ENCODE data around the gene GAPVD1. TPM values are rescaled to one million over a fixed set of nuclear protein-coding genes. Genes with fewer than 3 reads are reported as not detected.

The GAPVD1 gene
- total and polyA plus RNA-seq, 2 donors = 14.2 to 77.6 TPM

- no peak for DNase-seq (ENCODE audit: extremely low spot score)
- Histone ChIP-seq H3K4me1 (ENCODE audit: insufficient read depth) (no peaks in the 10 kb centered on the region), H3K4me3 (ENCODE audit: low read depth, low read length) (no peak overlapping the region), H3K36me3 (ENCODE audit: insufficient read depth) (no peaks in the 10 kb centered on the region), H3K27ac (ENCODE audit: low read depth) (no peak overlapping the region)
- WGBS = 85% methylated on average over 12 of the region's 12 CpGs
Measured at GRCh38 chr9:125400725-125401716, 139.4 kb downstream of the GAPVD1 start.

- DNase-seq (ENCODE audit: extremely low spot score) = no peak
- H3K4me1 ChIP-seq (ENCODE audit: insufficient read depth) = no peaks in the 10 kb centered on the region
- no peak overlapping the region for H3K4me3 ChIP-seq (ENCODE audit: low read depth, low read length)
- H3K36me3 ChIP-seq (ENCODE audit: insufficient read depth) = no peaks in the 10 kb centered on the region
- 96% methylated on average over 7 of the region's 7 CpGs for WGBS
- H3K27ac ChIP-seq (ENCODE audit: low read depth) = no peak overlapping the region
Measured at GRCh38 chr9:125404733-125405132, 143.1 kb downstream of the GAPVD1 start.

- no peak overlapping the region for H3K27ac ChIP-seq (ENCODE audit: low read depth)
- H3K4me3 ChIP-seq (ENCODE audit: low read depth, low read length) = no peak overlapping the region
- no peaks in the 10 kb centered on the region for H3K4me1 ChIP-seq (ENCODE audit: insufficient read depth)
- 94% methylated on average over 15 of the region's 15 CpGs for WGBS
- DNase-seq (ENCODE audit: extremely low spot score) = no peak
- H3K36me3 ChIP-seq (ENCODE audit: insufficient read depth) = no peaks in the 10 kb centered on the region
Measured at GRCh38 chr9:125405938-125406809, 144.5 kb downstream of the GAPVD1 start.

GRCh38 chr9:125406810-125407087 lies 145.1 kb downstream of the GAPVD1 start:
- Histone ChIP-seq H3K27ac (ENCODE audit: low read depth) (no peak overlapping the region), H3K36me3 (ENCODE audit: insufficient read depth) (no peaks in the 10 kb centered on the region), H3K4me3 (ENCODE audit: low read depth, low read length) (no peak overlapping the region), H3K4me1 (ENCODE audit: insufficient read depth) (no peaks in the 10 kb centered on the region)
- no peak for DNase-seq (ENCODE audit: extremely low spot score)
- 96% methylated on average over 13 of the region's 13 CpGs for WGBS

GRCh38 chr9:125407432-125407973 lies 145.9 kb downstream of the GAPVD1 start:
- H3K4me3 ChIP-seq (ENCODE audit: low read depth, low read length) = peak overlapping the region; percentile 52
- 40% methylated on average over 17 of the region's 17 CpGs for WGBS
- no peaks in the 10 kb centered on the region for H3K4me1 ChIP-seq (ENCODE audit: insufficient read depth)
- no peaks in the 10 kb centered on the region for H3K36me3 ChIP-seq (ENCODE audit: insufficient read depth)
- DNase-seq (ENCODE audit: extremely low spot score) = no peak
- H3K27ac ChIP-seq (ENCODE audit: low read depth) = no peak overlapping the region

GRCh38 chr9:125407974-125408900 lies 146.6 kb downstream of the GAPVD1 start:
- Histone ChIP-seq H3K27ac (ENCODE audit: low read depth) (no peak overlapping the region), H3K4me1 (ENCODE audit: insufficient read depth) (no peaks in the 10 kb centered on the region), H3K36me3 (ENCODE audit: insufficient read depth) (no peaks in the 10 kb centered on the region), H3K4me3 (ENCODE audit: low read depth, low read length) (peak overlapping the region; percentile 52)
- DNase-seq (ENCODE audit: extremely low spot score) = peak; percentile 23
- 3% methylated on average over 104 of the region's 104 CpGs for WGBS

- WGBS = 86% methylated on average over 20 of the region's 20 CpGs
- no peak overlapping the region for H3K4me3 ChIP-seq (ENCODE audit: low read depth, low read length)
- DNase-seq (ENCODE audit: extremely low spot score) = no peak
- no peak overlapping the region for H3K27ac ChIP-seq (ENCODE audit: low read depth)
- H3K36me3 ChIP-seq (ENCODE audit: insufficient read depth) = no peaks in the 10 kb centered on the region
- no peaks in the 10 kb centered on the region for H3K4me1 ChIP-seq (ENCODE audit: insufficient read depth)
Measured at GRCh38 chr9:125409217-125409636, 147.6 kb downstream of the GAPVD1 start.

- WGBS = 96% methylated on average over 13 of the region's 13 CpGs
- Histone ChIP-seq H3K27ac (ENCODE audit: low read depth) (no peak overlapping the region), H3K36me3 (ENCODE audit: insufficient read depth) (no peaks in the 10 kb centered on the region), H3K4me3 (ENCODE audit: low read depth, low read length) (no peak overlapping the region), H3K4me1 (ENCODE audit: insufficient read depth) (no peaks in the 10 kb centered on the region)
- no peak for DNase-seq (ENCODE audit: extremely low spot score)
Measured at GRCh38 chr9:125409637-125410521, 148.3 kb downstream of the GAPVD1 start.

GRCh38 chr9:125410522-125410894 lies 148.9 kb downstream of the GAPVD1 start:
- Histone ChIP-seq H3K4me3 (ENCODE audit: low read depth, low read length) (no peak overlapping the region), H3K36me3 (ENCODE audit: insufficient read depth) (no peaks in the 10 kb centered on the region), H3K27ac (ENCODE audit: low read depth) (no peak overlapping the region), H3K4me1 (ENCODE audit: insufficient read depth) (no peaks in the 10 kb centered on the region)
- DNase-seq (ENCODE audit: extremely low spot score) = no peak
- 98% methylated on average over 24 of the region's 24 CpGs for WGBS

GRCh38 chr9:125411171-125411756 lies 149.6 kb downstream of the GAPVD1 start:
- Histone ChIP-seq H3K36me3 (ENCODE audit: insufficient read depth) (no peaks in the 10 kb centered on the region), H3K4me1 (ENCODE audit: insufficient read depth) (no peaks in the 10 kb centered on the region), H3K4me3 (ENCODE audit: low read depth, low read length) (no peak overlapping the region), H3K27ac (ENCODE audit: low read depth) (no peak overlapping the region)
- DNase-seq (ENCODE audit: extremely low spot score) = no peak
- 85% methylated on average over 14 of the region's 14 CpGs for WGBS

GRCh38 chr9:125412166-125412565 lies 150.5 kb downstream of the GAPVD1 start:
- H3K27ac ChIP-seq (ENCODE audit: low read depth) = no peak overlapping the region
- DNase-seq (ENCODE audit: extremely low spot score) = no peak

GRCh38 chr9:125413579-125413978 lies 152.0 kb downstream of the GAPVD1 start:
- 94% methylated on average over 8 of the region's 8 CpGs for WGBS
- no peak overlapping the region for H3K27ac ChIP-seq (ENCODE audit: low read depth)
- H3K4me1 ChIP-seq (ENCODE audit: insufficient read depth) = no peaks in the 10 kb centered on the region
- no peak for DNase-seq (ENCODE audit: extremely low spot score)
- H3K36me3 ChIP-seq (ENCODE audit: insufficient read depth) = no peaks in the 10 kb centered on the region
- H3K4me3 ChIP-seq (ENCODE audit: low read depth, low read length) = no peak overlapping the region

More at GRCh38 chr9:125412166-125412565, 150.5 kb downstream of the GAPVD1 start:
- no peaks in the 10 kb centered on the region for H3K36me3 ChIP-seq (ENCODE audit: insufficient read depth)
- H3K4me1 ChIP-seq (ENCODE audit: insufficient read depth) = no peaks in the 10 kb centered on the region
- H3K4me3 ChIP-seq (ENCODE audit: low read depth, low read length) = no peak overlapping the region
- WGBS = 87% methylated on average over 10 of the region's 10 CpGs

Measured in urinary bladder (tissue), 4 donors.